ENCODE data around the gene CPNE5. TPM values are rescaled to one million over a fixed set of nuclear protein-coding genes. Genes with fewer than 3 reads are reported as not detected.
A peak's percentile ranks its signal among the peaks of the same experiment; 100 is the strongest.

The CPNE5 gene
- total RNA-seq, 1 experiment from 2014 or later, result not detected

GRCh38 chr6:36821581-36822335, 17.5 kb downstream of the CPNE5 start:
- Histone ChIP-seq H3K9ac (ENCODE audit: low read length) (no peak overlapping the region), H3K4me3 (ENCODE audit: low read length) (no peak overlapping the region), H2AFZ (ENCODE audit: low read length) (no peak overlapping the region), H3K9me3 (ENCODE audit: low read length) (no peaks in the 10 kb centered on the region), H3K4me2 (ENCODE audit: low read length) (no peak overlapping the region), H3K9me2 (replicated peaks; ENCODE audit: low read length) (no peaks in the 10 kb centered on the region), H3K27me3 (ENCODE audit: low read length) (no peaks in the 10 kb centered on the region), H4K20me1 (ENCODE audit: low read length) (no peaks in the 10 kb centered on the region), H3K36me3 (ENCODE audit: low read depth, low read length) (no peaks in the 10 kb centered on the region), H3K27ac (ENCODE audit: low read length) (no peak overlapping the region), H3K4me1 (ENCODE audit: insufficient read depth, low read length) (0 out of 2 replicates have a peak, but pooled peaks cover 3% of the 10 kb centered on the region), H3F3A (ENCODE audit: low read length, unreplicated experiment) (no peaks in the 10 kb centered on the region), H3K79me2 (ENCODE audit: low read length) (no peaks in the 10 kb centered on the region)
- no TSS peak for BruUV-seq (replicated peaks)
- CTCF ChIA-PET, result no interaction called here
- TF ChIP-seq CTCF (conservative IDR thresholded peaks at IDR 0.05; ENCODE audit: low read depth, low read length) (no peak), EZH2 (IDR thresholded peaks at IDR 0.05; ENCODE audit: low read length, unreplicated experiment) (no peak), EZH2phosphoT487 (IDR thresholded peaks at IDR 0.05; ENCODE audit: borderline replicate concordance, low read length) (no peak)
- intact Hi-C loops (cut with micrococcal nuclease), result no loop called here
- ATAC-seq (no peak), DNase-seq (no peak)
- POLR2A ChIA-PET (ENCODE audit: unreplicated experiment), result no interaction called here

GRCh38 chr6:36820700-36821580, 18.3 kb downstream of the CPNE5 start:
- DNase-seq (no peak), ATAC-seq (no peak)
- Histone ChIP-seq H2AFZ (ENCODE audit: low read length) (0 out of 2 replicates have a peak overlapping the region, but pooled peaks have one; percentile 4), H3K4me2 (ENCODE audit: low read length) (no peak overlapping the region), H3K9me2 (replicated peaks; ENCODE audit: low read length) (no peaks in the 10 kb centered on the region), H3K9me3 (ENCODE audit: low read length) (no peaks in the 10 kb centered on the region), H3K9ac (ENCODE audit: low read length) (no peak overlapping the region), H4K20me1 (ENCODE audit: low read length) (no peaks in the 10 kb centered on the region), H3K27ac (ENCODE audit: low read length) (no peak overlapping the region), H3K36me3 (ENCODE audit: low read depth, low read length) (no peaks in the 10 kb centered on the region), H3K4me3 (ENCODE audit: low read length) (no peak overlapping the region), H3K4me1 (ENCODE audit: insufficient read depth, low read length) (0 out of 2 replicates have a peak, but pooled peaks cover 3% of the 10 kb centered on the region), H3K27me3 (ENCODE audit: low read length) (no peaks in the 10 kb centered on the region), H3K79me2 (ENCODE audit: low read length) (no peaks in the 10 kb centered on the region), H3F3A (ENCODE audit: low read length, unreplicated experiment) (no peaks in the 10 kb centered on the region)
- BruUV-seq (replicated peaks), result no TSS peak
- ChIA-PET CTCF (no interaction called here), POLR2A (ENCODE audit: unreplicated experiment) (no interaction called here)
- intact Hi-C loops (cut with micrococcal nuclease), result no loop called here
- TF ChIP-seq EZH2phosphoT487 (IDR thresholded peaks at IDR 0.05; ENCODE audit: borderline replicate concordance, low read length) (no peak), CTCF (conservative IDR thresholded peaks at IDR 0.05; ENCODE audit: low read depth, low read length) (no peak), EZH2 (IDR thresholded peaks at IDR 0.05; ENCODE audit: low read length, unreplicated experiment) (no peak)
